DMS114 treated with DMSO at 0.1 percent for 48 hours (cell line): ENCODE measurements around the gene ADARB2.
"Not testable (repeated sequence)": the region's sequence is repeated elsewhere in the genome, so short reads cannot be mapped to it uniquely, and the experiment has no call there.

ENCODE experiments used
- DNase-seq: peaks from one replicate; lab custom pipeline; 2025; ENCODE audit not compliant: unreplicated experiment; lab: John Stamatoyannopoulos, UW

The ADARB2 gene

GRCh38 chr10:1552406-1552805, 184.9 kb downstream of the ADARB2 start:
- DNase-seq = no peak

DNA sequence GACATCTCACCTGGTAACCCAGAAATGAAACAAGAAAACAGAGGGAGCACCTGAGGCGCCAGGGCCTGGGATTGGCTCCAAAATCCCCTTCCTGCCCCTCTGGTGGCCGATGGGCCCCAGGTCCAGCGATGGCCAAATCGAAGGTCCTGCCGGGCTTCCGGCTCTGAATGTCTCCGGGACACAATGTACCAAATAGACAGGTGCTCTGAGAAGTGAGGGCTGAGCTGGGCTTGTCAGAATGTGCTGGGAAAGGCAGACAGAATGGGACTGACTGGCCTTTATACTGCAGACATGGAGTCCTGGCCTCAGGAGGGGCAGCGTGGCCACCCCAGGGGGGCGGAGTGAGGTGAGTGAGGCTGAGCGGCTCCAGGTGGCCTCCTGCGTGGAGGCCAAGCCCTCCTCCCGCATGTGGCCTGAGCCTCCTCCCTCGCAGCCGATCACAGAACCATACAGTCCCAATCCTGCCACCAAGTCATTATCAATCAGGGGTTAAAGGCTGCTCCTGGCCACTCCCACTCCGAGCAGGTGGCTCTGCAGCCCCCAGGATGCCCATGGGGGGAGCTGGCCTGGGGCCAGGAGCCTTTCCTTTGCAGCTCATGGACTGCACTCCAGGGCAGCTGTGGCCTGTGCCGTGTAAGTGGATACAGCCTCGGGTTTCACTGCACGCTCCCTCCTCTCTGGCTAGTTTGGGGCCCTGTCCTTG, 185.5 kb downstream of the ADARB2 start:
- DNase-seq = no peak

DNA sequence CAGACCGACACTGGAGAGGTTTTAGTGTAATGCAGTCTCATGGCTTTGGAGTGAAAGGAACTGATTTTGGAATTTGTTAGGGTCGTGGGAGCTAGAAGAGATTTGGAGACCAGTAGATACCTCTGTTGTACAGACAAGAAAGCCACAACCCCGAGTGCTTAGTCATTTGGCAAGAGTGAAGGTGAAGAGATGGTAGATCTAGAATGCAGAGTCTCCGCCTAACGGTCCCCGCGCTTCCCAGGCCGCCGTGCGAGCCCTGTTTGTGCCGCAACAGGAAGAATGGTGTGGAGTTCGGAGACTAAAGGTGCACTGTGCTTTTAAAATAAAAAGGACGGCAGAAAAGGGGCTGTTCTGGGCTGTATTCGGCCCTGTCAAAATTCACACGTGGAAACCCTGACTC, 186.7 kb downstream of the ADARB2 start:
- DNase-seq = no peak

DNA sequence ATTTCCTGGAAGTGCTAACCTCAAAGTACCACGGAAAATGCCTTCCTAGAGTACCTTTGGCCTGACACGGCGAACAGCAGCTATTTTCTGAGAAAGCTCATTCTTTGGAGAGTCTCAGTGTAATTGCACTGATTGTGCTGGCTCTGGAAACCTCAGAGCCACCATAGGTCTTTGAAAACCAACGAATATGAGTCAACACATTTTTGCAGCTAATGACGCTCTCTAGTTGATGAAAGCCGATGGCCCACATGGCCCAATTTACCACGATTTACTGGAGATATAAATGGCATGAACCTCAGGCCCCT, 187.1 kb downstream of the ADARB2 start:
- no peak for DNase-seq

- no peak for DNase-seq
These were observed 187.6 kb downstream of the ADARB2 start for GRCh38 chr10:1549591-1550290.

DNA sequence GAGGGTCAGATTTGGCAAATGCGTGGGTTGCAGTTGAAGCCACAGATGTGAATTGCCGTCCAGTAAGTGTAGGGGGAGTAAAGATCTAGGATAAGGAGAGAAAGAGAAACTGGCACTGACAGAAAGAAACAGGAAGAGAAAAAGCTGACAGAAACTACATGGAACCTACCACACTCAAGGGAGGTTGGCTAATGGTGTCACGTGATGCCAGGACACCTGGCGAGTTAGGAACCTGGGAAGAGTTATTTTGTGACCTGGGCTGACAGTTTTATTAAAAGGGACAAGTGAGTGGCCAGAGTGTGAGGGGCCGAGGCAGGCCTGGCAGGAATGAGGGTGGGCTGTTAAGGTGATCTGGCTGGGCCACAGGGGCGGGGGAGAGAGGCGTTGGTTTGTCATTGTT, 188.7 kb downstream of the ADARB2 start:
- no peak for DNase-seq

- no peak for DNase-seq
These were observed 189.2 kb downstream of the ADARB2 start for GRCh38 chr10:1548146-1548545.

DNA sequence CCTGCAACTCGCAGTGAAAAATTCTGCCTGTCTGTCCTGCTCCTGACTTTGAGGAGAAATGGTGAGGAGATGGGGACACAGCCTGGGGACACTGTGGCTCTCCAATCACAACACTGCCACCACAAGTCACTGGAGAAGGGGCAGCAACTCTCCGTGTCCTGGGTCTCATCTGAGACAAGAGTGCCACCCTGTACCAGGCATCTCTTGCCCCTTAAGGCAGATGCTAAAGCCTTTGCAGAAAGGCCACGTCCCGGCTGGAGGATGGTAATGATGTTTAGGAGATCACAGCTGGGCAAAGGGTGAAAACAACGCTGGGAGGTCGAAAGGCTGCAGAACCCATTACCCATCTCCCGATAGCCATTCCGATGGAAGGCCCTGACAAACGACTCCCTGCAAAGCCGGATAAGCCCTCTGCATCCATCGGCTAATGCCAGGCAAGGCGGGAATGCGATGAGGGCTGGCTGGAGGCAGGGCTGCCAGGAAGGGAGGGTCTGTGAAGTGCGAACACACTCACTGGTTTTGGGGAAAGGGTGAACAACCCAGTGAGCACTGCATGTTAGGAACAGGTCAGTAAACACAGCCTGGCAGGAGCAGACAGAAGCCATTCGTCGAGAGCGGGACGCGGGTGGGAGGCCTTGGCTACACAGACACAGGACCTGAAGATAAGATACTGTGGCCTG, 190.8 kb downstream of the ADARB2 start:
- DNase-seq = no peak

GRCh38 chr10:1545524-1545923, 191.8 kb downstream of the ADARB2 start:
- no peak for DNase-seq

GRCh38 chr10:1544929-1545328, 192.4 kb downstream of the ADARB2 start:
- no peak for DNase-seq

GRCh38 chr10:1544209-1544673, 193.1 kb downstream of the ADARB2 start:
- no peak for DNase-seq

- DNase-seq = no peak
These were observed 193.7 kb downstream of the ADARB2 start for GRCh38 chr10:1543596-1543995.

- no peak for DNase-seq
These were observed 194.4 kb downstream of the ADARB2 start for GRCh38 chr10:1542941-1543340.

GRCh38 chr10:1540144-1540543, 197.2 kb downstream of the ADARB2 start:
- no peak for DNase-seq

GRCh38 chr10:1539216-1539615, 198.1 kb downstream of the ADARB2 start:
- no peak for DNase-seq

DNA sequence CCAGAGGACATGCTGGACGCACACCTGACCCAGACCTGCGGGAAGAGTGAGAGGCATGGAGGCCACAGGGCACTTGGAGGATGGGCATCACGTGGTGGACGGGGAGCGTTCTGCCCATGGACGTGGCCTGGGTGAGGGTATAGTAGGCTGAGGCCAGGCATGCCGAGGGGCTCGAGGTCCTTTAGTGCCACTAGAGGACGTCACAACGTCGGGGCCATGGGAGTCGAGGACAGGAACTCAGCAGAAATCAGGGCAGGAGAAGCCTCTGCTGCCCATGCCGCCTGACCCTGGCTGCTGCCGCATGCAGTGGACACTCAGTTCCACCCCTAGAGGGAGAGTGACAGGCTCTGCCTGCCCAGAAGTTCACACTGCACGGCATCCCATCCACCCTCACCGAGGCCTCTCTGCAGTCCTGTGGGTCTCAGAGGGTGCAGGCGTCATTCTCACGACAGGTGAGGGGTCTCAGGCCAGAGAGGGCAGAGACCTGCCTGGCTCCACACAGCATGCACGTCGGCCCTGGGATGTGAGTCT, 198.7 kb downstream of the ADARB2 start:
- DNase-seq = no peak

DNA sequence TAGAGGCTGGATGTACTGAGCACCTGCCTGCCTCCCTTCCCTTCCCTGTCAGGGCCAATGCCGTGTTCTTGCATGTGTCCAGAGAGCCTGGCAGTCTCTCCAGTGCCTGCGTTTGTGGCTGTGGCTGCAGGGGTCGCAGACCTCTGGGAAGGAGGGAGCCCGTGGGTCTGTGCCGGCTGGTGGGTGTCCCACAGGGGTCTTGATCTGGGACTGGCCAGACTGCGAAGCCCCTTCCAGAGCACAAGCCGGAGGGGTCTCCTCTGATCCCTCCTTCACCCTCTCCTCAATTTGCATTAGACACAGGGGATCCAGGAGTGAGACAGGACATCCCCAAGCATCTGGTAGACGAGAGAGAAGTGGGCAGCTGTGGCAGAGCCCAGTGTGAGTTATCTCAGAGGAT, 199.2 kb downstream of the ADARB2 start:
- no peak for DNase-seq

GRCh38 chr10:1537449-1537848, 199.9 kb downstream of the ADARB2 start:
- not testable (repeated sequence) for DNase-seq

DNA sequence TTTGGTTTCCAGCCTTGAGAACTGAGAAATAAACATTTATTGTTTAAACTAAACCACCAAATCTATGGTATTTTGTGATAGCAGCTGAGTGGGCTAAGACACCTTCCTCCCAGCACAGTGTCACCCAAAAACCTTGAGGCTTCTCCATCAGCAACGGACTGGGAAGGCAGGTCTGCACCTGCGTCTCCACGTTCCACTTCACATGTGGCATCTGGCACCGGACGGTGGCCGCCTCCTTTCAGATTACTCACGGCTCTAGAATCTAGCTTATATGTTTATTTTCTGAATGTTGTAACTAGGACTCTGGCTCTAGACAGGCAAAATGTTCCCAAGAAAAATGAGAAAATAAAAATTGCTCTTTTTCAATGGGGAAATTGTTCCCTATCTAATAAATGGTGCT, 201.0 kb downstream of the ADARB2 start:
- no peak for DNase-seq

GRCh38 chr10:1535301-1535965, 201.9 kb downstream of the ADARB2 start:
- no peak for DNase-seq

DNA sequence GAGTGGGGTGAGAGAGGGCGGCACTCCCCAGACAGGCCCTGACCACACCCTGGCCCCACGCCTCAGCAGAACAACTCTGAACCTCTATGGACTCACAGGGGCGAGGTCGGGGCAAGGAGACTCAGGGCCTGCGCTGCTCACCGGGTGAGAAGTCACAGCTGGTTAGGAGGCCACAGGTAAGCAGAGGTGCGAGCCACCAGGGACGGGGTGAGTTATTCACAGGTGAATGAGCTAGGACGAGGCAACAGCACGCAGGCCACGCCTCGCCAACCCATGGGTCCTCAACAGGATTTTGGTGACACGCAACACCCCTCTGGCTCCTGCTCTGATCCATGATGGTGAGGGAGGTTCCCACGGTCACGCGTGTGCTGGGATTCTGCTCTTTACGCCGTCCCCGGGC, 202.5 kb downstream of the ADARB2 start:
- DNase-seq = no peak

DNA sequence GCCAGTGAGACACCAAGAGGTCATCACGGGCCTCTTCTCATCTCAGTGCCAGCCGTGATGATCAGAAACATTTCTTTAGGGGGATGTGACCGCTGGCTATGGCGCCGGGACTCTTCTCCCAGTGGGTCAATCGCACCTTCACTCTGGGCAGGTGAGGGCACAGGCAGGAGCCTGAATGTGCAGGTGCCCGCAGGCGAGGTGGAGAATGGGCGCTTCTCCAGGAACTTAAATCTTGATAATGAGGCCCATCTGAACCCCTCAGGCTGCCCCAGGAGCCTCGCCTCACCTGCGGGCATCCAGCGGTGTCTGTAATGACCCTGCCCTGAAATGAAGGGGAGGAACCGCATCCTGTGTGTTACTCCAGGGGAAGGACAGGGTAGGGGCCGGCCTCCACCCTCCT, 204.7 kb downstream of the ADARB2 start:
- DNase-seq = no peak
